Tibial nerve (tissue), 4 donors: ENCODE measurements around the gene RBM4B. TPM values are rescaled to one million over a fixed set of nuclear protein-coding genes. Genes with fewer than 3 reads are reported as not detected.

ENCODE experiments used
- DNase-seq, 2 donors: peaks; one replicate each; pipeline ENCODE4 v3.0.0-alpha.2; 2019; ENCODE audit warnings: low spot score in 2 of 2
- H3K27ac ChIP-seq, 4 donors: fragments of 200-600 bp; sonication (generic) in 3 of 4; one replicate each; pipeline ENCODE4 v1.5.1; 2017 to 2019; ENCODE audit warnings: mild to moderate bottlenecking in 1 of 4
- H3K27me3 ChIP-seq, 2 donors: fragments of 200-600 bp; sonication (generic) in 1 of 2; one replicate each; pipeline versions ENCODE4 v1.5.1 to v1.6.0; 2017 to 2019
- H3K36me3 ChIP-seq, 3 donors: fragments of 200-600 bp; sonication (generic); one replicate each; pipeline ENCODE4 v1.5.1; 2018 to 2019
- H3K4me1 ChIP-seq, 4 donors: fragments of 200-600 bp; sonication (generic) in 3 of 4; one replicate each; pipeline ENCODE4 v1.5.1; 2017 to 2019
- H3K4me3 ChIP-seq, 4 donors: fragments of 200-600 bp; sonication (generic) in 3 of 4; one replicate each; pipeline ENCODE4 v1.5.1; 2017 to 2019; ENCODE audit warnings: mild to moderate bottlenecking in 1 of 4, moderate library complexity in 1 of 4
- H3K9me3 ChIP-seq, 4 donors: fragments of 200-600 bp; sonication (generic) in 3 of 4; one replicate each; pipeline ENCODE4 v1.5.1; 2017 to 2019
- EP300 ChIP-seq, 2 donors: sonication (generic); formaldehyde crosslinking; IDR thresholded peaks; one replicate each; pipeline ENCODE4 v1.6.1; 2017; ENCODE audit warnings: antibody characterized with exemption in 2 of 2, mild to moderate bottlenecking in 1 of 2
- POLR2A ChIP-seq, 2 donors: fragments of 450-650 bp; IDR thresholded peaks; one replicate each; pipeline ENCODE4 v1.6.1; 2017; ENCODE audit warnings: antibody characterized with exemption in 2 of 2, mild to moderate bottlenecking in 2 of 2, moderate library complexity in 2 of 2
- WGBS, 2 donors: methylation state at CpG; one replicate each; pipeline ENCODE4 v1.1.5; 2018; 5-methylcytosine and 5-hydroxymethylcytosine counted together
- total RNA-seq, 4 donors: library from RNA; depleted of rRNA; stranded (reverse); fragments of >200 nt; gene quantifications; one replicate each; pipeline ENCODE4 v1.1.0, GENCODE V29; 2016
- TF ChIP-seq, protein P1 (sequence below), 5 experiments: fragments of 200-600 bp in 3 of 5; fragments of 450-650 bp in 2 of 5; sonication (generic) in 3 of 5; IDR thresholded peaks; one replicate each; pipeline ENCODE4 v1.5.1; 2016 to 2019; ENCODE audit warnings: antibody characterized with exemption in 5 of 5, mild to moderate bottlenecking in 3 of 5, moderate library complexity in 2 of 5

The RBM4B gene
- total RNA-seq, 4 donors from 2014 or later, result 7.1 to 15.9 (median 12.2) TPM

DNA sequence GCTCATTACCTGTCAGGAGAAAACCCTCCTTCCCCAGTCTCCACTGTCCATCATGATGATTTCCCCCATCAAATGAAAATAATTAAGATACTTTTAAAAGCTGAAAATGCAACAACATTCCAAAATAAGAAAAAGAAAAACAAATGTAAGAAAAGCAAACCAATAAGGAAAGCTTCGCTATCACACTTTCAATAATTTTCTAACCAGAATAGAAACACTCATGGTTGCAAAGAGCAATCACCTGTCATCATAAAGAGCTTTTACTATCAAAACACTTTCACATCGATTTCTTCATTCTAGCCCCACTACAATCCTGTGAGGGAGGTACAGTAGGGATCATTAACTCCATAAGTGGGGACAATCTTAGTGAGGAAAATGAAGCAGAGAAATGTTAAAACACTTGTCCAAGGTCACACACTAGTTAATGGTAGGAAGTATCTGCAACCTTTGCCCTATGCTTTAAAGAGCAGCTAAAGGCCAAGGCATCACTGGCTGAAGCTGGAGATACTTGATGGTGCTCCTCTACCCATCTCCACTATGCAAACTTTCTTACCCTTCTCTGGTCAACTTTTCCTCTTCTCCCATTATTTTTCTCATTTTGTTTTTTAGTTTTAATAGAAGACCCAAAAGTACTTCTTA, 2.6 kb downstream of the RBM4B start:
- 80 to 84% methylated on average over 2 of the region's 2 CpGs for WGBS, 2 donors
- H3K4me3 ChIP-seq, result no peak overlapping the region
- peaks cover 0 to 57% (median 31%) of the 10 kb centered on the region in 4 donors for H3K4me1 ChIP-seq
- DNase-seq, result no peak
- H3K9me3 ChIP-seq, result no peaks in the 10 kb centered on the region
- peaks cover 0 to 8% (median 0%) of the 10 kb centered on the region in 3 donors for H3K36me3 ChIP-seq
- TF ChIP-seq, protein P1, sequence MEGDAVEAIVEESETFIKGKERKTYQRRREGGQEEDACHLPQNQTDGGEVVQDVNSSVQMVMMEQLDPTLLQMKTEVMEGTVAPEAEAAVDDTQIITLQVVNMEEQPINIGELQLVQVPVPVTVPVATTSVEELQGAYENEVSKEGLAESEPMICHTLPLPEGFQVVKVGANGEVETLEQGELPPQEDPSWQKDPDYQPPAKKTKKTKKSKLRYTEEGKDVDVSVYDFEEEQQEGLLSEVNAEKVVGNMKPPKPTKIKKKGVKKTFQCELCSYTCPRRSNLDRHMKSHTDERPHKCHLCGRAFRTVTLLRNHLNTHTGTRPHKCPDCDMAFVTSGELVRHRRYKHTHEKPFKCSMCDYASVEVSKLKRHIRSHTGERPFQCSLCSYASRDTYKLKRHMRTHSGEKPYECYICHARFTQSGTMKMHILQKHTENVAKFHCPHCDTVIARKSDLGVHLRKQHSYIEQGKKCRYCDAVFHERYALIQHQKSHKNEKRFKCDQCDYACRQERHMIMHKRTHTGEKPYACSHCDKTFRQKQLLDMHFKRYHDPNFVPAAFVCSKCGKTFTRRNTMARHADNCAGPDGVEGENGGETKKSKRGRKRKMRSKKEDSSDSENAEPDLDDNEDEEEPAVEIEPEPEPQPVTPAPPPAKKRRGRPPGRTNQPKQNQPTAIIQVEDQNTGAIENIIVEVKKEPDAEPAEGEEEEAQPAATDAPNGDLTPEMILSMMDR (IDR thresholded peaks at IDR 0.05), result no peak
- no peak for TF ChIP-seq EP300 (IDR thresholded peaks at IDR 0.05)
- TF ChIP-seq POLR2A (IDR thresholded peaks at IDR 0.05), result no peak
- H3K27ac ChIP-seq, result no peak overlapping the region
- no peaks in the 10 kb centered on the region for H3K27me3 ChIP-seq

DNA sequence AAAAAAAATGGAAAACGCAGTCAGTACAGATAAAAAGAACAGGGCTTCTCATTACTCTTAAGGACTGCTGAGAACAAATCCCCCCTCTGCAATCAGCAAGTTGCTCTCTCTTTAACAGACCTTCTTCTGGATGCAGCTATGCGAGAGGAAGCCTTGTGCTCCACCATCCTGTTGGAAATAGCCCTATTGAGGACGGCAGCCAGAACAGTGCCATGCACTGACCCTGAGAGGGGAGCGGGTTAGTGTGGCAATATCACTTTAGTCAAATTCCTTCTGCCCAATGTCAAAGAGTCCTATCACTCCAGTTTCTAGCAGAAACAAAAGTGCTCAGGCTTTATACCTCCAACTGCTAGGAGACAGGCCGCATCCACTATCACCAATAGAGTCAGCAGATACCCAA, 6.9 kb downstream of the RBM4B start:
- peaks cover 0 to 43% (median 0%) of the 10 kb centered on the region in 3 donors for H3K36me3 ChIP-seq
- H3K4me3 ChIP-seq, result no peak overlapping the region
- peaks cover 0 to 56% (median 17%) of the 10 kb centered on the region in 4 donors for H3K4me1 ChIP-seq
- no peak overlapping the region for H3K27ac ChIP-seq
- H3K9me3 ChIP-seq, result no peaks in the 10 kb centered on the region
- no peak for DNase-seq
- TF ChIP-seq, protein P1 (IDR thresholded peaks at IDR 0.05), result no peak
- TF ChIP-seq EP300 (IDR thresholded peaks at IDR 0.05) (no peak), POLR2A (IDR thresholded peaks at IDR 0.05) (no peak)
- no peaks in the 10 kb centered on the region for H3K27me3 ChIP-seq
- WGBS, 2 donors, result 54 to 65% methylated on average over 5 of the region's 5 CpGs

DNA sequence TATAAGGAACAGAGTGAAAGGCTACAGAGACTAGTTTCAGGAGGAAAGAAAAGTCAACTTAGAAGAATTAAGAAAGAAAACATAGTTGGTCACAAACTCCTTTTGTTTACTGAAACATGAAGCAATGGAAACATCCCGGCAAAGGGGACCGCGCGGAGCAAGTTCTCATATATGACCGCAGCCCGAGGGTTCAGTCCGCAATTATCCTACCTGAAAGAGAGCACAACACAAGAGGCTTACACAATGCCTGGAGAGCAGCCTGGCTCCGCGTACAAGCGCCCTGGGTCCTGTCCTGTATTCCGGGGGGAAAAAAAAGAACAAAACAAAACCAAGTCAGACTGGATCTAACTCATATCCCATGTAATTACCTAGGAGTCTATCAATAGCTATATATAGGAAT, 12.3 kb downstream of the RBM4B start:
- no peak for DNase-seq
- H3K27me3 ChIP-seq, result no peaks in the 10 kb centered on the region
- peaks cover 0 to 30% (median 0%) of the 10 kb centered on the region in 4 donors for H3K4me1 ChIP-seq
- H3K36me3 ChIP-seq, result peaks cover 0 to 90% (median 0%) of the 10 kb centered on the region in 3 donors
- H3K9me3 ChIP-seq, result no peaks in the 10 kb centered on the region
- TF ChIP-seq POLR2A (IDR thresholded peaks at IDR 0.05) (no peak), EP300 (IDR thresholded peaks at IDR 0.05) (no peak)
- TF ChIP-seq, protein P1 (IDR thresholded peaks at IDR 0.05), result no peak
- no peak overlapping the region for H3K4me3 ChIP-seq
- WGBS, 2 donors, result 88% methylated on average over 11 of the region's 11 CpGs
- no peak overlapping the region for H3K27ac ChIP-seq

DNA sequence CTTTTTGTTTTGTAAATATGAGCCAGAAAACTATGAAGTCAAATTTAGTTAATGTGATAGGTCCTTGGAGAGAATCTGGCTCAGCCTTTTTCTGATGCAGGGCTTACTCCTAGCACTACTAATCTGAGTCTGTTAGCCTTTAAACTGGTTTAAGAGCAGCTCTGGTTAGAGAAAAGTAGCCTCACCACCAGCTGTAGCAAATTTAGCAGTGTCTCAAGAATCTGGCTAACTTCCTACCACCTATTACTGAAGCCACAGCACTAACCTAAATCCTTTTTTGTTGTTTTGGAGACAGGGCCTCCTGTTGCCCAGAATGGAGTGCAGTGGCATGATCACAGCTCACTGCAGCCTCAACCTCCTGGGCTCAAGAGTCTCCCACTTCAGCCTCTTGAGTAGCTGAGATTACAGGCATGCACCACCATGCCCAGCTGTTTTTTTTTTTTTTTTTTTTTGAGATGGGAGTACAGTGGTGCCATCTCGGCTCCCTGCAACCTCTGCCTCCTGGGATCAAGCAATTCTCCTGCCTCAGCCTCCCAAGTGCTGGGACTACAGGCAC, 13.9 kb downstream of the RBM4B start:
- TF ChIP-seq, protein P1 (IDR thresholded peaks at IDR 0.05), result no peak
- no peak for TF ChIP-seq EP300 (IDR thresholded peaks at IDR 0.05)
- TF ChIP-seq POLR2A (IDR thresholded peaks at IDR 0.05), result no peak
- H3K4me1 ChIP-seq, result peaks cover 0 to 17% (median 0%) of the 10 kb centered on the region in 4 donors
- H3K27me3 ChIP-seq, result no peaks in the 10 kb centered on the region
- 75 to 94% methylated on average over 1 of the region's 1 CpG for WGBS, 2 donors
- H3K36me3 ChIP-seq, result peaks cover 0 to 90% (median 0%) of the 10 kb centered on the region in 3 donors
- no peak overlapping the region for H3K27ac ChIP-seq
- no peak for DNase-seq
- H3K4me3 ChIP-seq, result no peak overlapping the region
- H3K9me3 ChIP-seq, result no peaks in the 10 kb centered on the region

DNA sequence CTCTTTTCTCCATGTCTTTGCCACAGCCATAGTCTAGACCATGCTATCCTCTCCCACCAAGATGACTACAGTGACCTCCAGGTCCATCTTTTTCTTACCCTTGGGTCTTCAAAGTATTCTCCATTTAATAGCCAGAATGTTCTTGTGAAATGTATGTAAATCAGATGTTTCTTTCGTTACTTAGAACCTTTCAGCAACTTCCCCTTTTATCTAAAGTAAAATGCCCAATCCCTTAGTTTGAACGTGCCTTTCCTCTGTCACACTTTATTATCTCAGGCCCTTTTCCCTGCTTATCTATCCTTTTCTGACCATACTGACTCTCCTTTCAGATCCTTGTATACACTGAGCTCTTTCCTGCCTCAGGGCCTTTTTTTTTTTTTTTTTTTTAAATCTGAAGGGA, 17.9 kb downstream of the RBM4B start:
- Histone ChIP-seq H3K36me3 (peaks cover 0 to 89% (median 3%) of the 10 kb centered on the region in 3 donors), H3K9me3 (no peaks in the 10 kb centered on the region), H3K4me3 (no peak overlapping the region), H3K27me3 (no peaks in the 10 kb centered on the region), H3K4me1 (no peaks in the 10 kb centered on the region), H3K27ac (no peak overlapping the region)
- no peak for DNase-seq
- TF ChIP-seq EP300 (IDR thresholded peaks at IDR 0.05) (no peak), POLR2A (IDR thresholded peaks at IDR 0.05) (no peak)
- TF ChIP-seq, protein P1 (IDR thresholded peaks at IDR 0.05), result no peak
- WGBS, 2 donors, result 54 to 71% methylated on average over 2 of the region's 2 CpGs
